ENCODE results near the gene DCTN4.
A peak's percentile ranks its signal among the peaks of the same experiment; 100 is the strongest.

The DCTN4 gene

GRCh38 chr5:150740992-150741391 is 17.8 kb downstream of the DCTN4 start:
- DNase-seq (ENCODE audit: low spot score): no peak

GRCh38 chr5:150738862-150739261 is 20.0 kb downstream of the DCTN4 start:
- DNase-seq (ENCODE audit: low spot score): no peak

- DNase-seq (ENCODE audit: low spot score): no peak
These were observed 24.0 kb downstream of the DCTN4 start for GRCh38 chr5:150734579-150735384.

- no peak for DNase-seq (ENCODE audit: low spot score)
These were observed 27.1 kb downstream of the DCTN4 start for GRCh38 chr5:150731669-150732242.

- no peak for DNase-seq (ENCODE audit: low spot score)
These were observed 29.0 kb downstream of the DCTN4 start for GRCh38 chr5:150729859-150730258.

- DNase-seq (ENCODE audit: low spot score): no peak
These were observed 35.0 kb downstream of the DCTN4 start for GRCh38 chr5:150723845-150724244.

- DNase-seq (ENCODE audit: low spot score): no peak
These were observed 48.7 kb downstream of the DCTN4 start for GRCh38 chr5:150710165-150710564.

GRCh38 chr5:150706776-150707390 is 51.9 kb downstream of the DCTN4 start:
- DNase-seq (ENCODE audit: low spot score): no peak

- DNase-seq (ENCODE audit: low spot score): no peak
These were observed 55.1 kb downstream of the DCTN4 start for GRCh38 chr5:150703762-150704161.

- peak; percentile 91 for DNase-seq (ENCODE audit: low spot score)
These were observed 58.0 kb downstream of the DCTN4 start, which contains the start of gene RBM22 for GRCh38 chr5:150700594-150701377. RBM22 (minus strand) TSS chr5:150701062; CDS start chr5:150700985, 77 bp downstream.

- no peak for DNase-seq (ENCODE audit: low spot score)
These were observed 58.6 kb downstream of the DCTN4 start for GRCh38 chr5:150700246-150700593.

GRCh38 chr5:150694612-150695011 is 64.2 kb downstream of the DCTN4 start:
- no peak for DNase-seq (ENCODE audit: low spot score)

GRCh38 chr5:150692276-150692675 is 66.5 kb downstream of the DCTN4 start:
- DNase-seq (ENCODE audit: low spot score): no peak

GRCh38 chr5:150690760-150691159 is 68.1 kb downstream of the DCTN4 start:
- no peak for DNase-seq (ENCODE audit: low spot score)

GRCh38 chr5:150689120-150689519 is 69.7 kb downstream of the DCTN4 start:
- no peak for DNase-seq (ENCODE audit: low spot score)

- DNase-seq (ENCODE audit: low spot score): no peak
These were observed 82.2 kb downstream of the DCTN4 start for GRCh38 chr5:150676578-150676977.

GRCh38 chr5:150675069-150675468 is 83.7 kb downstream of the DCTN4 start:
- no peak for DNase-seq (ENCODE audit: low spot score)

GRCh38 chr5:150674341-150674821 is 84.4 kb downstream of the DCTN4 start:
- DNase-seq (ENCODE audit: low spot score): no peak

- DNase-seq (ENCODE audit: low spot score): no peak
These were observed 85.9 kb downstream of the DCTN4 start for GRCh38 chr5:150672884-150673275.

- no peak for DNase-seq (ENCODE audit: low spot score)
These were observed 86.5 kb downstream of the DCTN4 start for GRCh38 chr5:150672237-150672883.

- no peak for DNase-seq (ENCODE audit: low spot score)
These were observed 87.1 kb downstream of the DCTN4 start for GRCh38 chr5:150671509-150672236.

All from SK-N-DZ (cell line).